Sigmoid colon (tissue), 7 donors: ENCODE data around the gene CACNA1F. TPM values are rescaled to one million over a fixed set of nuclear protein-coding genes. Genes with fewer than 3 reads are reported as not detected.

ENCODE experiments used
- DNase-seq: peaks from one replicate; pipeline ENCODE4 v3.0.0-alpha.2; 2019
- H3K27ac ChIP-seq, 4 donors: fragments of 200-600 bp; sonication (generic); one replicate each; pipeline ENCODE4 v1.5.1; 2016 to 2019; ENCODE audit warnings: mild to moderate bottlenecking in 1 of 4
- H3K27me3 ChIP-seq, 3 donors: fragments of 200-600 bp; sonication (generic); one replicate each; pipeline ENCODE4 v1.5.1; 2019; ENCODE audit warnings: mild to moderate bottlenecking in 1 of 3
- H3K36me3 ChIP-seq, 4 donors: fragments of 200-600 bp; sonication (generic); one replicate each; pipeline ENCODE4 v1.5.1; 2016 to 2019
- H3K4me1 ChIP-seq, 4 donors: fragments of 200-600 bp; sonication (generic); one replicate each; pipeline ENCODE4 v1.5.1; 2017 to 2019
- H3K4me3 ChIP-seq, 4 donors: fragments of 200-600 bp; sonication (generic); one replicate each; pipeline ENCODE4 v1.5.1; 2017 to 2019; ENCODE audit warnings: mild to moderate bottlenecking in 2 of 4, moderate library complexity in 1 of 4
- H3K9me3 ChIP-seq, 4 donors: fragments of 200-600 bp in 3 of 4; sonication (generic) in 3 of 4; one replicate each; pipeline versions ENCODE4 v1.5.1 to v1.6.1; 2013 to 2019
- CTCF ChIP-seq, 4 experiments: fragments of 450-650 bp in 3 of 4; fragments of 200-600 bp in 1 of 4; IDR thresholded peaks; one replicate each; pipeline ENCODE4 v1.5.1; 2016 to 2019; ENCODE audit warnings: antibody characterized with exemption in 4 of 4, mild to moderate bottlenecking in 3 of 4, moderate library complexity in 2 of 4
- EP300 ChIP-seq, 4 donors: sonication (generic); formaldehyde crosslinking; IDR thresholded peaks; one replicate each; pipeline ENCODE4 v1.6.1; 2017; ENCODE audit warnings: antibody characterized with exemption in 4 of 4
- POLR2A ChIP-seq, 2 donors: fragments of 450-650 bp; IDR thresholded peaks; one replicate each; pipeline ENCODE4 v1.6.1; 2016; ENCODE audit warnings: antibody characterized with exemption in 2 of 2, mild to moderate bottlenecking in 2 of 2, moderate library complexity in 2 of 2
- POLR2AphosphoS5 ChIP-seq, 4 donors: sonication (generic); formaldehyde crosslinking; IDR thresholded peaks; one replicate each; pipeline ENCODE4 v1.6.1; 2017; ENCODE audit warnings: antibody characterized with exemption in 4 of 4
- WGBS, 2 donors: extraction: QIAGEN DNeasy Blood & Tissue Kit; methylation state at CpG; one replicate each; pipeline ENCODE4 v1.1.7; 2013; 5-methylcytosine and 5-hydroxymethylcytosine counted together
- intact Hi-C: fragments of 100-400 bp; cut with DNase I; formaldehyde crosslinking; loops from one replicate; pipeline ENCODE4 v1.15.1; 2023
- polyA plus RNA-seq, 3 donors: library from polyadenylated mRNA; stranded (reverse); fragments of 200-250 nt; gene quantifications; one replicate each; pipeline ENCODE4 v1.2.3, GENCODE V29; 2013
- total RNA-seq, 4 donors: library from RNA; depleted of rRNA; stranded (reverse); fragments of >200 nt; gene quantifications; one replicate each; pipeline ENCODE4 v1.1.0, GENCODE V29; 2016
- donor health status: healthy with polysubstance abuse.
- donor health status: Bipolar disorder and iron deficiency.
- donor health status: healthy.

The CACNA1F gene
- total and polyA plus RNA-seq, 7 donors = under 0.01 to 0.70 (median 0.15) TPM; not detected in 3

GRCh38 chrX:49230500-49231232 lies 2.5 kb downstream of the CACNA1F start:
- intact Hi-C loops = no loop called here
- Histone ChIP-seq H3K4me1 (no peaks in the 10 kb centered on the region), H3K9me3 (no peaks in the 10 kb centered on the region), H3K27me3 (peaks cover 0 to 17% (median 7%) of the 10 kb centered on the region in 3 donors), H3K4me3 (peak overlapping the region in 3 of 4 donors; percentile 24 to 29 (median 25)), H3K27ac (peak overlapping the region in 2 of 4 donors; percentile 7 to 46), H3K36me3 (no peaks in the 10 kb centered on the region)
- TF ChIP-seq POLR2AphosphoS5 (IDR thresholded peaks at IDR 0.05) (no peak), CTCF (IDR thresholded peaks at IDR 0.05) (no peak), EP300 (IDR thresholded peaks at IDR 0.05) (no peak), POLR2A (IDR thresholded peaks at IDR 0.05) (no peak)
- DNase-seq = peak; percentile 76
- WGBS, 2 donors = 1 to 3% methylated on average over 44 of the region's 44 CpGs

GRCh38 chrX:49228185-49228584 lies 5.0 kb downstream of the CACNA1F start:
- intact Hi-C loops = no loop called here

GRCh38 chrX:49227726-49228125 lies 5.4 kb downstream of the CACNA1F start:
- no peak for DNase-seq
- peaks cover 0 to 11% (median 7%) of the 10 kb centered on the region in 3 donors for H3K27me3 ChIP-seq
- intact Hi-C loops = no loop called here
- H3K4me1 ChIP-seq = no peaks in the 10 kb centered on the region
- WGBS, 2 donors = 86 to 98% methylated on average over 2 of the region's 2 CpGs
- H3K36me3 ChIP-seq = no peaks in the 10 kb centered on the region
- H3K27ac ChIP-seq = no peak overlapping the region
- no peak overlapping the region for H3K4me3 ChIP-seq
- TF ChIP-seq POLR2A (IDR thresholded peaks at IDR 0.05) (no peak), POLR2AphosphoS5 (IDR thresholded peaks at IDR 0.05) (no peak), CTCF (IDR thresholded peaks at IDR 0.05) (no peak), EP300 (IDR thresholded peaks at IDR 0.05) (no peak)
- H3K9me3 ChIP-seq = no peaks in the 10 kb centered on the region

More at GRCh38 chrX:49228185-49228584, 5.0 kb downstream of the CACNA1F start:
- no peaks in the 10 kb centered on the region for H3K9me3 ChIP-seq
- no peak overlapping the region for H3K4me3 ChIP-seq
- DNase-seq = no peak
- TF ChIP-seq POLR2A (IDR thresholded peaks at IDR 0.05) (no peak), EP300 (IDR thresholded peaks at IDR 0.05) (no peak), POLR2AphosphoS5 (IDR thresholded peaks at IDR 0.05) (no peak), CTCF (IDR thresholded peaks at IDR 0.05) (no peak)
- WGBS, 2 donors = 91 to 95% methylated on average over 17 of the region's 17 CpGs
- H3K4me1 ChIP-seq = no peaks in the 10 kb centered on the region
- H3K36me3 ChIP-seq = no peaks in the 10 kb centered on the region
- no peak overlapping the region for H3K27ac ChIP-seq
- H3K27me3 ChIP-seq = peaks cover 0 to 11% (median 7%) of the 10 kb centered on the region in 3 donors

GRCh38 chrX:49226946-49227345 lies 6.2 kb downstream of the CACNA1F start:
- H3K27me3 ChIP-seq = peaks cover 0 to 11% (median 7%) of the 10 kb centered on the region in 3 donors
- H3K4me1 ChIP-seq = no peaks in the 10 kb centered on the region
- H3K4me3 ChIP-seq = no peak overlapping the region
- 81 to 85% methylated on average over 9 of the region's 9 CpGs for WGBS, 2 donors
- H3K27ac ChIP-seq = no peak overlapping the region
- no peaks in the 10 kb centered on the region for H3K36me3 ChIP-seq
- no peaks in the 10 kb centered on the region for H3K9me3 ChIP-seq
- DNase-seq = no peak
- intact Hi-C loops = no loop called here
- no peak for TF ChIP-seq POLR2A (IDR thresholded peaks at IDR 0.05)

- no peak overlapping the region for H3K4me3 ChIP-seq
- no peaks in the 10 kb centered on the region for H3K36me3 ChIP-seq
- DNase-seq = no peak
- no peak for TF ChIP-seq EP300 (IDR thresholded peaks at IDR 0.05)
- TF ChIP-seq POLR2AphosphoS5 (IDR thresholded peaks at IDR 0.05) = no peak
- no peak for TF ChIP-seq POLR2A (IDR thresholded peaks at IDR 0.05)
- no peak for TF ChIP-seq CTCF (IDR thresholded peaks at IDR 0.05)
- H3K27me3 ChIP-seq = peaks cover 0 to 7% (median 6%) of the 10 kb centered on the region in 3 donors
- no peaks in the 10 kb centered on the region for H3K9me3 ChIP-seq
- intact Hi-C loops = no loop called here
- no peak overlapping the region for H3K27ac ChIP-seq
- 77% methylated on average over 14 of the region's 14 CpGs for WGBS, 2 donors
- no peaks in the 10 kb centered on the region for H3K4me1 ChIP-seq
Measured at GRCh38 chrX:49225858-49226257, 7.3 kb downstream of the CACNA1F start.
